Smooth muscle cell of the umbilical artery (primary cell): ENCODE measurements around the gene PGBD1. TPM values are rescaled to one million over a fixed set of nuclear protein-coding genes. Genes with fewer than 3 reads are reported as not detected.

ENCODE experiments used
- total RNA-seq: library from RNA; depleted of rRNA; stranded (reverse); fragments of >200 nt; gene quantifications from 2 replicates; pipeline ENCODE4 v1.2.3, GENCODE V29; 2014

PGBD1 gene
- total RNA-seq, result 5.6 and 6.5 TPM in 2 replicates

DNA sequence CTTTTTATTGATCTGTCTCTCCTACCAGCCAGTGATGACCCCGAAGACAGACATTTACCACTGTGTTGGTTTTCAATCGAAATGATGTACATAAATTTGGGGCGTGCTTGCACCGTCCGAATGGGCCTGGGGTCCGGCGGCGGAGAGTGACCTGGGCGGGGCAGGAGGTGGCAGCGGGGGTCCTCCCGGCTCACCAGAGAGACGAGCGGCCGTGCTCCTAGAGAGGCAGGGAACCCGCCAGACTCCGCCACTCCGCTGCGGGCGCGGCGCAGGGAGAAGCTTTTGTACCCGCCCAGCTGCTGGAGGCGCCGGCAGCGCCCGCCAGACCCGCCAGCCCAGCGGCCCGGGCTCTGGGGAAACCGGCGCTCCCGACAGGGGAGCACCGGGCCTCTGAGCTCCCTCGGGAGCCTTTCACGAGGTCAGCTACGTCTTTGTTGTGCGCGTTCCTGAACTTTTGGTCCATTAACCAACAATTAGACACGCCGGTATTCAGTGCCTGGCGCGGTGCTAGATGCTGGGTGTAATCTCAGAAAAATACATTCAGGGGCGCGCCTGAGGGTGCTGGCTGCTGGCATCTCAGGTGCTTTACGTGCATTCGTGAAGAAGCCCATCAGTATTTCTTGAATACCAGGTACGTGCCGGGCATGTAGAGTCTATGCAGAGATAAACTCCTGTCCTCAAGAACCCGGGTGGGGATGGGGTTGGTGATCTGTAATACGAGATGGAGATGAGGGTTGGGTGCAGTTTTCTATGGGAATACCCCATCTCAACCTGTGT is at the start of gene PGBD1:
TSS of gene PGBD1 (plus strand) at position 285 of the 777 bp plus-strand sequence. CDS start 2,242 bp downstream, outside the sequence.

GRCh38 chr6:28252009-28252975 is 29.1 kb upstream of the PGBD1 start, which contains the start of gene ZKSCAN4:
Gene ZKSCAN4 (minus strand): TSS chr6:28252269. CDS start chr6:28251980, 289 bp downstream.

GRCh38 chr6:28258877-28259777 is 22.2 kb upstream of the PGBD1 start, which contains the start of gene NKAPL:
Gene NKAPL (plus strand): TSS chr6:28259297. CDS start chr6:28259372, 75 bp downstream.

GRCh38 chr6:28266962-28267694 is 14.2 kb upstream of the PGBD1 start, which contains the start of gene ZSCAN26:
Gene ZSCAN26 (plus strand): TSS chr6:28267143. CDS start chr6:28271920, 4,777 bp downstream.

DNA sequence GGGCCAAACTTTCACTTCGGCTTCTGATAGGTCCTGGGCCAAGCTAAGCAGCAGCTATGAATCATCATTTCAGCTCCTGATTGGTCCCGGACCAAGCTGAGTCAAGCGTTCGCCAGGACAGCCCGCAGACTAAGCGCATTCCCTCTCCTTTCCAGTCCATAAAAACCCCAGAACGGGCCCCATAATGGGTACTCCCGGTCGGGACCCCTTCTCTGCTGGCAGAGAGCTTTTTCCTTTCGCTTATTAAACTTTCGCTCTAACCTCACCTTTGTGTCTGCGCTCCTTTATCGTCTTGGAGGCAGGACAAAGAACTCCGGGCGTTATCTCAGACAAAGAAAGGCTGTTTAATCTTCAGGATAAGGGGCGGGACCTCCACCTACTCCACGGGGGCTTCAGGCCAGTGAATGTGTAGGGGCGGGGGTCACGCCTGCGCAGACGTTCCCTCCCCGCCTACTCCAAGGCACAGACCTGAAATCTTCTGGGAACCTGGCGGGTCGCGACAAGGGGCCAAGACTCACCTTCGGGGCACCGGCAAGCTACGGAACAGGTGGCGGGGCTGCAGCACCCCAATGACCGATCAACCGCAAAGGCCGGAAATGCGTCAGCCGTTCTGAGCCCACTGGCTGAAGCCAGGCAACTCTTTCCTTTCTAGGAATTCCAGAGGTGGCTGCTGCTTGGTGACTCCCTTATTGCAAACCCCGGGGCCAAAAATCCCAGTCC is 54.4 kb downstream of the PGBD1 start, which contains the start of gene ZSCAN31:
TSS of gene ZSCAN31 (minus strand) at position 585 of the 720 bp plus-strand sequence. CDS start 6,465 bp downstream, outside the sequence.

GRCh38 chr6:28349892-28350737 is 68.7 kb downstream of the PGBD1 start, which contains the start of gene ZKSCAN3:
Gene ZKSCAN3 (plus strand): TSS chr6:28349947. CDS start chr6:28359587, 9,640 bp downstream.

Other genes starting within 250 kb of the PGBD1 start
- gene ZNF165, start 201.0 kb upstream of the PGBD1 start, total RNA-seq, result 0.18 and 0.30 TPM in 2 replicates
- 1.4 and 2.4 TPM in 2 replicates for gene ZSCAN16, start 157.0 kb upstream of the PGBD1 start, total RNA-seq
- gene ZKSCAN8, start 139.7 kb upstream of the PGBD1 start, total RNA-seq, result 20.2 and 22.2 TPM in 2 replicates
- gene ZSCAN9, start 56.3 kb upstream of the PGBD1 start, total RNA-seq, result 12.2 and 14.3 TPM in 2 replicates
- gene ZKSCAN4, start 29.3 kb upstream of the PGBD1 start, total RNA-seq, result 3.8 and 6.2 TPM in 2 replicates
- gene NKAPL, start 22.3 kb upstream of the PGBD1 start, total RNA-seq, result 0.89 and 1.9 TPM in 2 replicates
- 16.3 and 18.5 TPM in 2 replicates for gene ZSCAN26, start 14.4 kb upstream of the PGBD1 start, total RNA-seq
- 1.8 and 2.0 TPM in 2 replicates for gene ZSCAN31, start 54.6 kb downstream of the PGBD1 start, total RNA-seq
- gene ZKSCAN3, start 68.4 kb downstream of the PGBD1 start, total RNA-seq, result 6.2 and 6.7 TPM in 2 replicates
- gene ZSCAN12, start 118.2 kb downstream of the PGBD1 start, total RNA-seq, result 6.7 and 7.7 TPM in 2 replicates
- 3.3 and 7.4 TPM in 2 replicates for gene ZSCAN23, start 161.9 kb downstream of the PGBD1 start, total RNA-seq
- gene GPX6, start 234.2 kb downstream of the PGBD1 start, total RNA-seq, result not detected in 2 replicates
- gene GPX5, start 244.3 kb downstream of the PGBD1 start, total RNA-seq, result not detected in 2 replicates